A673 (cell line): ENCODE results near the gene ATOH8.

Source experiments
- CTCF ChIP-seq: fragments of 300-800, 200-600 bp; sonication (generic); conservative IDR thresholded peaks from 2 replicates; pipeline ENCODE4 v1.5.1; 2017; ENCODE audit warnings: low read depth, mild to moderate bottlenecking, antibody characterized with exemption, low read length, moderate library complexity, mixed read lengths
- EZH2 ChIP-seq: fragments of 200-600 bp; sonication (generic); IDR thresholded peaks from 2 replicates; pipeline ENCODE4 v1.6.1; 2017; ENCODE audit warnings: borderline replicate concordance, low read depth, mild to moderate bottlenecking, mixed read lengths, antibody characterized with exemption, low read length; ENCODE audit not compliant: poor library complexity, severe bottlenecking

GRCh38 chr2:85719609-85720240 lies 34.1 kb upstream of the ATOH8 start:
- TF ChIP-seq CTCF (no peak), EZH2 (no peak)
